GM18907 (cell line): ENCODE data around the gene PIMREG.

Experiments used
- ATAC-seq: cut with Tn5 transposase; IDR thresholded peaks from one replicate; pipeline ENCODE4 v1.9.1; 2021; ENCODE audit warnings: mild to moderate bottlenecking, moderate library complexity; ENCODE audit not compliant: unreplicated experiment

PIMREG gene

GRCh38 chr17:6496640-6497441 is 52.6 kb downstream of the PIMREG start:
- ATAC-seq, result no peak

GRCh38 chr17:6497496-6498221 is 53.4 kb downstream of the PIMREG start:
- no peak for ATAC-seq

- no peak for ATAC-seq
These were observed 54.1 kb downstream of the PIMREG start for GRCh38 chr17:6498356-6498755.

- ATAC-seq, result no peak
These were observed 54.8 kb downstream of the PIMREG start for GRCh38 chr17:6498901-6499540.
